ENCODE measurements around the gene SHANK2.
A peak's percentile ranks its signal among the peaks of the same experiment; 100 is the strongest.

The SHANK2 gene

DNA sequence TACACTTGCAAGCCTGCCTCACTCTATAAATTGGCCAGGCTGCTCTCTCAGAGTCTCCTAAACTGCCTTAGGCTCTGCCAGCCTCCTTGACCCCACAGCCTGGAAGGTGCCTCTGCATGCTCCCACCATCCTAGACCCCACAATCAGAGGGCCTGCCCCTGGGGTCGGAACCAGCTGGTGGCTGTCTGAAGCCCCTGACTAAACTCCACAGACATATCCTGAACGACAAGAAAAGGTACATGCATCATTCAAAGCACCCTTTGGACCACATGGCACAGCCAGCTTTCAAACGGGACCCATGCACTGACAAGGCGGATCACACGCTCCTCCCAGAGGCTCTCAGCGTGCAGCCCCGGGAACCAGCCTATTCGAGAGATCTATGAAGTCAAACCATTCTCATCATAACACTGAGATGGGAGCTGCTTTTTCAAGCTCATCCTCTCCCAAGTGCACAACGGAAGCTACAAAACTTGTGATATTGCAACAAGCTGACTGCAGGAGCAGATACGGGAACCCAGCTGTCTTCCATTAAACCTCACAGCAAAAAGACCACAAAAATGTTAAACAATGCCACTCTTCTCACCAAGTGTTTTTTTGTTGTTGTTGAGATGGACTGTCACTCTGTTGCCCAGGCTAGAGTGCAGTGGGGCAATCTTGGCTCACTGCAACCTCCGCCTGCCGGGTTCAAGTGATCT is 8.1 kb downstream of the SHANK2 start:
- no peak overlapping the region for H3K4me3 ChIP-seq
- TF ChIP-seq CTCF (IDR thresholded peaks at IDR 0.05), result no peak
- no peak overlapping the region for H3K27ac ChIP-seq
- no peak for DNase-seq (ENCODE audit: low spot score)

DNA sequence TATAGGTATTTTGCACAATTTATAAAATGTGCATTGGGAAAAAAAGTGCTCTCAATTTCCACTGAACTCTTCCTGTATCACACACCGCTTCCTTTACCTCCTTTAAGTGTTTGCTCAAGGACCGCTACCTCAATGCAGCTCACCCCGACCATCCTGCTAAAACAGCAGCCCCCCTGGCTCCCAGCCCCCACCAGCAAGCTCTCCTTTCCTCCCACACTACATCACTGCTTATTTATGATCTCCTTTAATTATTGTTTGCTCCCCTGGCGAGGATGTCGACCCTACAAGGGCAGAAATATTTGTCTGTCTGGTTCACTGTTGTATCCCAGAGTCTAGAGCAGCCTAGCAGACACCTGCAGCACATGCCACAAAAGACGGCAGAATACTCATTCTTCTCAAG is 10.0 kb downstream of the SHANK2 start:
- TF ChIP-seq CTCF (IDR thresholded peaks at IDR 0.05), result no peak
- Histone ChIP-seq H3K27ac (no peak overlapping the region), H3K4me3 (no peak overlapping the region)
- DNase-seq (ENCODE audit: low spot score), result peak; percentile 41

DNA sequence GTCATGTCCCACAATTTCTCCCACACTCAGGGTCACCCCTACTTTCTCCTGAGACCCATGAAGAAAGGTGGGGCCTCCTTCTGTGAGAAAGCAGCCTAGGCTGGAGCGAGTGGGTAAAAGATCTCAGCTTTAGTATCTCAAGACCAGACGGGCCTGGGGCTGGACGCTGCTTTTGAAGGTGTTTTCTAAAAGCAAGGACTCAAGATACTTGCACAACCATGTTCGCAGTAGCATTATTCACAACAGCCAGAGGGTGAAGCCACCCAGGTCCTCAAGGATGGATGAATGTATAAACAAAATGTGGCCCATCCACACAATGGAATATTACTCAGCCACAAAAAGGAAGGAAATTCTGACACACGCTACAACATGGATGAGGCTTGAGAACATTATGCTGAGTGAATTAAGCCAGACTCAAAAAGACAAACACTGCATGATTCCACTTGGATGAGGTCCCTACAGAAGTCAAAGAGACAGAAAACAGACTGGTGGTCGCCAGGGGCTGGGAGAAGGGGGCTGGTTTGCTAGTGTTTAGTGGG is 10.6 kb downstream of the SHANK2 start:
- DNase-seq (ENCODE audit: low spot score), result peak; percentile 12
- no peak for TF ChIP-seq CTCF (IDR thresholded peaks at IDR 0.05)
- Histone ChIP-seq H3K4me3 (no peak overlapping the region), H3K27ac (no peak overlapping the region)

DNA sequence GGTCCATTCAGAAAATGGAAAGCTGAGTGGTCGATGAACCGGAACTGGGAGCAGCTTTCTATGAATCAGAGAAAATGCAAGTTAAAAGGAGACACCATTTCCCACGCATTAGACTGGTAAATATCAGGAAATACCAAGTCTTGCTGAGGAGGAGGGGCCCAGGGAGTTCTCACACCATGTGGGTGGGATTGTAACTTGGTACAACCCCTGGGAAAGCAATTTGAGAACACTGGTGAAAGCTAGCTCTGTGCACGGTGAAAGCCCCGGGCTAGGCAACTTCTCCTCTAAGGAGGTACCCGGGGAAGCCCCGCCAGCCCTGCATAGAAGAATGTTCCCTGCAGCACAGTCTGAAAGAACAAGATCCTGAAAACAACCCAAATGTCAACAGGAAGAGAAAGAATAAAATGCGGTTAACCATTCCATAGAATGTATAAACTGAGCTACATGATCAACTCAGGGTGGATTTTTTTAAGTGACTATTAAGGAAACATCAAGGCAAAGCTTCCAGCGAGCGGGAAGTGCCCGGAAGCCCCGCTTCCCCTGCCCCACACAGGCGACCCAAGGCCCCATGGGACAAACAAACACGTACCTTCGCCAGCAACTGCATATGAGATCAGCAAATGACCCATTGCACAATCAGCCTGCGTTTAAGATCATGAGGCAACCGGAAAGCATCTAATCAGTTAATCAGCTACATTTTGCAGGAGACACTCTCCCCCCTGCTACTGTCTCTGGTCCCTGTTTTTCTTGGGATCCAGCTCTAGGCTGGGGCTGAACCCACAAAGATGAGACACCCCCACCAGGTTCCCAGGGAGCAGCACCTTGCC is 11.3 kb downstream of the SHANK2 start:
- no peak overlapping the region for H3K4me3 ChIP-seq
- no peak overlapping the region for H3K27ac ChIP-seq
- peak; percentile 59 for DNase-seq (ENCODE audit: low spot score)
- TF ChIP-seq CTCF (IDR thresholded peaks at IDR 0.05), result no peak

DNA sequence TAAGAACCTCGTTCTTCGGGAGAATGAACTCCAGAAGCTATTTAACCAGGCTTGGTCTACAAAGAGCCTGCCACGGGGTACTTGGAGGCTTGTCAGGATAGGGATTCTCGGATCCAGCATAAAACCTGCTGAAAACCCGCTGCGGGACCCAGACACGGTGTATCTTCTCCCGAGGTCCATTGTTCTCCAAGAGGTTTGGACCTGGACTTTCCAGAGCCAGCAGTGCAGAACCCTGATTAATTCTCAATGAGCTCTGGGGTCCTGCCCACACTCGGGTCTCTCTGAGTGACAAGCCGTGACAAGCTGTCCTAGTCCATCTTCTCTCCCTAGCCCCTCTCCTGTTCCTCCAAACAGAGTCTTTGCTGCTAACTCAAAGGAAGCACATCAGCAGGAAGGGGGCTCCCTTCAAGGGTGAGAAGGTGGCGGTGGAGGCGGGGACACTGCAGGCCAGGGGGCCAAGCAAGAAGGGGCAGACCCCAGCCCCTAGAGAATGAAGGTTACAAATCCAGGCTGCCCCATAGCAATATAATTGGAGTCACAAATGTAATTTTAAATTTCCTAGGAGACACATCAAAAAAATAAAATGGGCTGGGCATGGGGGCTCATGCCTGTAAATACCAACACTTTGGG is 12.2 kb downstream of the SHANK2 start:
- H3K4me3 ChIP-seq, result no peak overlapping the region
- DNase-seq (ENCODE audit: low spot score), result peak; percentile 22
- no peak for TF ChIP-seq CTCF (IDR thresholded peaks at IDR 0.05)
- H3K27ac ChIP-seq, result no peak overlapping the region

DNA sequence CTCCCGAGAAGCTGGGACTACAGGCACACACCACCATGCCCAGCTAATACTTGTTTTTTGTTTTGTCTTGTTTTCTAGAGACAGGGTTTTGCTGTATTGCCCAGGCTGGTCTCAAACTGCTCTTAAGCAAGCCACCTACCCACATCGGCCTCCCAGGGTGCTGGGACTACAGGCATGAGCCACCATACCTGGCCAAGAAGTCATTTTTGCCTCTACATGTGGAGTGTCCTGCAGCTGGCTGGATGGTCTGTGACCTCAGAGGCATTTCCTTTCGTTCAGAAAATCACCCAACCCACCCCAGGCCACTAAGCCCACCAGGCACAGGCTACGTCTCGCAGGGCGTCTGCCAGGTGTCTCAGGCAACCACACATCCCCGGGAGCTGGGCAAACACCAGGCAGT is 12.8 kb downstream of the SHANK2 start:
- peak; percentile 60 for DNase-seq (ENCODE audit: low spot score)
- TF ChIP-seq CTCF (IDR thresholded peaks at IDR 0.05), result no peak
- Histone ChIP-seq H3K4me3 (no peak overlapping the region), H3K27ac (no peak overlapping the region)
